ENCODE results near the gene SNX18. TPM values are rescaled to one million over a fixed set of nuclear protein-coding genes. Genes with fewer than 3 reads are reported as not detected.
"Not testable (repeated sequence)": the region's sequence is repeated elsewhere in the genome, so short reads cannot be mapped to it uniquely, and the experiment has no call there.

Gene SNX18
- total RNA-seq, 1 donor from 2014 or later, result 30.6 TPM

- Histone ChIP-seq H3K36me3 (ENCODE audit: control insufficient read depth, insufficient read depth, low read length) (no peaks in the 10 kb centered on the region), H3K27me3 (ENCODE audit: control insufficient read depth, insufficient read depth, low read length) (no peaks in the 10 kb centered on the region), H3K4me3 (ENCODE audit: low read depth, low read length) (no peak overlapping the region)
- no peak for DNase-seq (ENCODE audit: low read depth)
- no peak for TF ChIP-seq CTCF (IDR thresholded peaks at IDR 0.05; ENCODE audit: insufficient read depth, low read length, poor library complexity, severe bottlenecking)
Observed at GRCh38 chr5:54534191-54535004, 16.8 kb downstream of the SNX18 start.

GRCh38 chr5:54535149-54535844, 17.7 kb downstream of the SNX18 start:
- Histone ChIP-seq H3K36me3 (ENCODE audit: control insufficient read depth, insufficient read depth, low read length) (no peaks in the 10 kb centered on the region), H3K27me3 (ENCODE audit: control insufficient read depth, insufficient read depth, low read length) (no peaks in the 10 kb centered on the region), H3K4me3 (ENCODE audit: low read depth, low read length) (no peak overlapping the region)
- no peak for TF ChIP-seq CTCF (IDR thresholded peaks at IDR 0.05; ENCODE audit: insufficient read depth, low read length, poor library complexity, severe bottlenecking)
- DNase-seq (ENCODE audit: low read depth), result no peak

- not testable (repeated sequence) for H3K4me3 ChIP-seq (ENCODE audit: low read depth, low read length); H3K36me3 ChIP-seq (ENCODE audit: control insufficient read depth, insufficient read depth, low read length); H3K27me3 ChIP-seq (ENCODE audit: control insufficient read depth, insufficient read depth, low read length); DNase-seq (ENCODE audit: low read depth)
Observed at GRCh38 chr5:54536375-54536774, 18.8 kb downstream of the SNX18 start.

GRCh38 chr5:54536861-54537260, 19.3 kb downstream of the SNX18 start:
- not testable (repeated sequence) for H3K36me3 ChIP-seq (ENCODE audit: control insufficient read depth, insufficient read depth, low read length); DNase-seq (ENCODE audit: low read depth); H3K27me3 ChIP-seq (ENCODE audit: control insufficient read depth, insufficient read depth, low read length); H3K4me3 ChIP-seq (ENCODE audit: low read depth, low read length)

- no peaks in the 10 kb centered on the region for H3K36me3 ChIP-seq (ENCODE audit: control insufficient read depth, insufficient read depth, low read length)
- no peak overlapping the region for H3K4me3 ChIP-seq (ENCODE audit: low read depth, low read length)
- no peaks in the 10 kb centered on the region for H3K27me3 ChIP-seq (ENCODE audit: control insufficient read depth, insufficient read depth, low read length)
- DNase-seq (ENCODE audit: low read depth), result no peak
- TF ChIP-seq CTCF (IDR thresholded peaks at IDR 0.05; ENCODE audit: insufficient read depth, low read length, poor library complexity, severe bottlenecking), result no peak
Observed at GRCh38 chr5:54537725-54538124, 20.2 kb downstream of the SNX18 start.

- Histone ChIP-seq H3K27me3 (ENCODE audit: control insufficient read depth, insufficient read depth, low read length) (no peaks in the 10 kb centered on the region), H3K4me3 (ENCODE audit: low read depth, low read length) (no peak overlapping the region), H3K36me3 (ENCODE audit: control insufficient read depth, insufficient read depth, low read length) (no peaks in the 10 kb centered on the region)
- TF ChIP-seq CTCF (IDR thresholded peaks at IDR 0.05; ENCODE audit: insufficient read depth, low read length, poor library complexity, severe bottlenecking), result no peak
- no peak for DNase-seq (ENCODE audit: low read depth)
Observed at GRCh38 chr5:54538156-54538555, 20.6 kb downstream of the SNX18 start.

Data from kidney epithelial cell (primary cell).